Liver (tissue), 3 donors: ENCODE measurements around the gene HS3ST4.

Experiments
- EGR1 ChIP-seq, 2 donors: IDR thresholded peaks; 2 replicates each; pipeline ENCODE4 v1.6.1; 2016 to 2018; ENCODE audit warnings: antibody characterized with exemption in 2 of 2, low read depth in 2 of 2
- FOXA1 ChIP-seq: IDR thresholded peaks from 2 replicates; pipeline ENCODE4 v1.6.1; 2016; ENCODE audit warnings: antibody characterized with exemption
- GABPA ChIP-seq, 2 donors: IDR thresholded peaks in 1 of 2; conservative IDR thresholded peaks in 1 of 2; 2 replicates each; pipeline ENCODE4 v1.6.1; 2016; ENCODE audit warnings: antibody characterized with exemption in 2 of 2, mild to moderate bottlenecking in 1 of 2, moderate library complexity in 1 of 2
- HNF4G ChIP-seq: IDR thresholded peaks from 2 replicates; pipeline ENCODE4 v1.6.1; 2016; ENCODE audit warnings: antibody characterized with exemption
- ZBTB33 ChIP-seq: IDR thresholded peaks from 2 replicates; pipeline ENCODE4 v1.6.1; 2016; ENCODE audit warnings: antibody characterized with exemption
- TF ChIP-seq, protein P1 (sequence below): fragments of 150-350 bp; IDR thresholded peaks from 2 replicates; pipeline ENCODE4 v1.5.1; 2017; ENCODE audit warnings: improper control_type of control experiment, low read depth, low read length; ENCODE audit not compliant: missing input control
- donor health status: healthy.
- donor health status: healthy.

- TF ChIP-seq GABPA (IDR thresholded peaks at IDR 0.05 in 1 of 2, conservative IDR thresholded peaks at IDR 0.05 in 1 of 2) (no peak), ZBTB33 (no peak), HNF4G (no peak), FOXA1 (no peak), EGR1 (IDR thresholded peaks at IDR 0.05; ENCODE audit: low read depth in 2 of 2) (no peak)
- TF ChIP-seq, protein P1, sequence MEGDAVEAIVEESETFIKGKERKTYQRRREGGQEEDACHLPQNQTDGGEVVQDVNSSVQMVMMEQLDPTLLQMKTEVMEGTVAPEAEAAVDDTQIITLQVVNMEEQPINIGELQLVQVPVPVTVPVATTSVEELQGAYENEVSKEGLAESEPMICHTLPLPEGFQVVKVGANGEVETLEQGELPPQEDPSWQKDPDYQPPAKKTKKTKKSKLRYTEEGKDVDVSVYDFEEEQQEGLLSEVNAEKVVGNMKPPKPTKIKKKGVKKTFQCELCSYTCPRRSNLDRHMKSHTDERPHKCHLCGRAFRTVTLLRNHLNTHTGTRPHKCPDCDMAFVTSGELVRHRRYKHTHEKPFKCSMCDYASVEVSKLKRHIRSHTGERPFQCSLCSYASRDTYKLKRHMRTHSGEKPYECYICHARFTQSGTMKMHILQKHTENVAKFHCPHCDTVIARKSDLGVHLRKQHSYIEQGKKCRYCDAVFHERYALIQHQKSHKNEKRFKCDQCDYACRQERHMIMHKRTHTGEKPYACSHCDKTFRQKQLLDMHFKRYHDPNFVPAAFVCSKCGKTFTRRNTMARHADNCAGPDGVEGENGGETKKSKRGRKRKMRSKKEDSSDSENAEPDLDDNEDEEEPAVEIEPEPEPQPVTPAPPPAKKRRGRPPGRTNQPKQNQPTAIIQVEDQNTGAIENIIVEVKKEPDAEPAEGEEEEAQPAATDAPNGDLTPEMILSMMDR: no peak
Observed at GRCh38 chr16:25679511-25679910, 12.2 kb upstream of the HS3ST4 start.
